OCI-LY7 (cell line): ENCODE results near the gene PPP1R16B.

Experiments
- CTCF ChIP-seq: fragments of 200-600 bp; sonication (generic); conservative IDR thresholded peaks from 2 replicates; pipeline ENCODE4 v1.5.1; 2014; ENCODE audit warnings: mild to moderate bottlenecking, antibody characterized with exemption, low read length, moderate library complexity, mixed read lengths
- EZH2phosphoT487 ChIP-seq: fragments of 200-600 bp; sonication (generic); IDR thresholded peaks from 2 replicates; pipeline ENCODE4 v1.6.1; 2018; ENCODE audit warnings: low read depth, borderline replicate concordance, mild to moderate bottlenecking, mixed run types, antibody characterized with exemption, low read length, moderate library complexity, mixed read lengths

- no peak for TF ChIP-seq CTCF
- no peak for TF ChIP-seq EZH2phosphoT487
These were observed 48.3 kb downstream of the PPP1R16B start for GRCh38 chr20:38853759-38854158.
